HCT116 (cell line): ENCODE results near the gene SERGEF.

ENCODE experiments used
- EGR1 ChIP-seq: IDR thresholded peaks from 2 replicates; pipeline ENCODE4 v1.6.1; 2012; ENCODE audit warnings: low read depth
- JUND ChIP-seq: IDR thresholded peaks from 2 replicates; pipeline ENCODE4 v1.6.1; 2012
- RAD21 ChIP-seq: IDR thresholded peaks from 2 replicates; pipeline ENCODE4 v1.6.1; 2012; ENCODE audit warnings: low read depth, mild to moderate bottlenecking
- SIN3A ChIP-seq: IDR thresholded peaks from 2 replicates; pipeline ENCODE4 v1.6.1; 2012; ENCODE audit warnings: low read depth
- ZNF274 ChIP-seq: fragments of 200-500 bp; sonication (Bioruptor generic); IDR thresholded peaks from 2 replicates; pipeline ENCODE4 v1.6.1; 2014; ENCODE audit warnings: mild to moderate bottlenecking, low read depth, low read length, inconsistent platforms
- TF ChIP-seq, protein P1 (sequence below): IDR thresholded peaks from 2 replicates; pipeline ENCODE4 v1.6.1; 2012
- TF ChIP-seq, protein P2 (sequence below), 3 experiments: fragments of 200-600 bp in 1 of 3; sonication (generic) in 1 of 3; IDR thresholded peaks in 2 of 3; conservative IDR thresholded peaks in 1 of 3; 2 replicates each; pipeline ENCODE4 v1.5.1; 2012 to 2017; ENCODE audit warnings: low read depth in 2 of 3, low read length in 2 of 3, antibody characterized with exemption in 1 of 3, borderline replicate concordance in 1 of 3, control low read depth in 1 of 3, mild to moderate bottlenecking in 1 of 3, mixed read lengths in 1 of 3, mixed run types in 1 of 3, moderate library complexity in 1 of 3; ENCODE audit not compliant: insufficient read depth in 1 of 3
- TF ChIP-seq, protein P3 (sequence below): IDR thresholded peaks from 2 replicates; pipeline ENCODE4 v1.6.1; 2012; ENCODE audit warnings: low read depth

DNA sequence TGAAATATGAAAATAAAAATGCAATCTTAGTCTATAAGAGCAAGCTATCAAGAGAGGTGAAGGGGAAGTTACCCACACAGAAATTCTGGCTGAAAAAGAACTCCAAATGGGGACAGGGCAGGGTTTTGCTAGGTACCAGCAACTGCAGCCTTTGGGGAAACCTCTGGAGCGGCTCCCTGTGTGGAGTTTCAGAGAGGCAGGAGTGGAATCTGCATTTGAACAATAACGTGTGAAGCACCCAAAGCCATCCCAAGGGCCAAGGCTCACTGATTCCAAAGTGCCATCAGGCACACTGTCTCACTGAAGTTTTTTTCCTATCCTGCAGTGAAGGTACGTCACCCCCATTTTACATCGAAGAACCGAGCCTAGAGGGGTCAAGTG is 190.5 kb downstream of the SERGEF start:
- TF ChIP-seq JUND (no peak), EGR1 (no peak), ZNF274 (no peak), RAD21 (no peak), SIN3A (no peak)
- TF ChIP-seq, protein P1, sequence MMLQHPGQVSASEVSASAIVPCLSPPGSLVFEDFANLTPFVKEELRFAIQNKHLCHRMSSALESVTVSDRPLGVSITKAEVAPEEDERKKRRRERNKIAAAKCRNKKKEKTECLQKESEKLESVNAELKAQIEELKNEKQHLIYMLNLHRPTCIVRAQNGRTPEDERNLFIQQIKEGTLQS: no peak
- TF ChIP-seq, protein P2, sequence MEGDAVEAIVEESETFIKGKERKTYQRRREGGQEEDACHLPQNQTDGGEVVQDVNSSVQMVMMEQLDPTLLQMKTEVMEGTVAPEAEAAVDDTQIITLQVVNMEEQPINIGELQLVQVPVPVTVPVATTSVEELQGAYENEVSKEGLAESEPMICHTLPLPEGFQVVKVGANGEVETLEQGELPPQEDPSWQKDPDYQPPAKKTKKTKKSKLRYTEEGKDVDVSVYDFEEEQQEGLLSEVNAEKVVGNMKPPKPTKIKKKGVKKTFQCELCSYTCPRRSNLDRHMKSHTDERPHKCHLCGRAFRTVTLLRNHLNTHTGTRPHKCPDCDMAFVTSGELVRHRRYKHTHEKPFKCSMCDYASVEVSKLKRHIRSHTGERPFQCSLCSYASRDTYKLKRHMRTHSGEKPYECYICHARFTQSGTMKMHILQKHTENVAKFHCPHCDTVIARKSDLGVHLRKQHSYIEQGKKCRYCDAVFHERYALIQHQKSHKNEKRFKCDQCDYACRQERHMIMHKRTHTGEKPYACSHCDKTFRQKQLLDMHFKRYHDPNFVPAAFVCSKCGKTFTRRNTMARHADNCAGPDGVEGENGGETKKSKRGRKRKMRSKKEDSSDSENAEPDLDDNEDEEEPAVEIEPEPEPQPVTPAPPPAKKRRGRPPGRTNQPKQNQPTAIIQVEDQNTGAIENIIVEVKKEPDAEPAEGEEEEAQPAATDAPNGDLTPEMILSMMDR (IDR thresholded peaks at IDR 0.05 in 2 of 3, conservative IDR thresholded peaks at IDR 0.05 in 1 of 3; ENCODE audit: borderline replicate concordance in 1 of 3, insufficient read depth in 1 of 3, low read depth in 2 of 3, low read length in 2 of 3): no peak
- TF ChIP-seq, protein P3, sequence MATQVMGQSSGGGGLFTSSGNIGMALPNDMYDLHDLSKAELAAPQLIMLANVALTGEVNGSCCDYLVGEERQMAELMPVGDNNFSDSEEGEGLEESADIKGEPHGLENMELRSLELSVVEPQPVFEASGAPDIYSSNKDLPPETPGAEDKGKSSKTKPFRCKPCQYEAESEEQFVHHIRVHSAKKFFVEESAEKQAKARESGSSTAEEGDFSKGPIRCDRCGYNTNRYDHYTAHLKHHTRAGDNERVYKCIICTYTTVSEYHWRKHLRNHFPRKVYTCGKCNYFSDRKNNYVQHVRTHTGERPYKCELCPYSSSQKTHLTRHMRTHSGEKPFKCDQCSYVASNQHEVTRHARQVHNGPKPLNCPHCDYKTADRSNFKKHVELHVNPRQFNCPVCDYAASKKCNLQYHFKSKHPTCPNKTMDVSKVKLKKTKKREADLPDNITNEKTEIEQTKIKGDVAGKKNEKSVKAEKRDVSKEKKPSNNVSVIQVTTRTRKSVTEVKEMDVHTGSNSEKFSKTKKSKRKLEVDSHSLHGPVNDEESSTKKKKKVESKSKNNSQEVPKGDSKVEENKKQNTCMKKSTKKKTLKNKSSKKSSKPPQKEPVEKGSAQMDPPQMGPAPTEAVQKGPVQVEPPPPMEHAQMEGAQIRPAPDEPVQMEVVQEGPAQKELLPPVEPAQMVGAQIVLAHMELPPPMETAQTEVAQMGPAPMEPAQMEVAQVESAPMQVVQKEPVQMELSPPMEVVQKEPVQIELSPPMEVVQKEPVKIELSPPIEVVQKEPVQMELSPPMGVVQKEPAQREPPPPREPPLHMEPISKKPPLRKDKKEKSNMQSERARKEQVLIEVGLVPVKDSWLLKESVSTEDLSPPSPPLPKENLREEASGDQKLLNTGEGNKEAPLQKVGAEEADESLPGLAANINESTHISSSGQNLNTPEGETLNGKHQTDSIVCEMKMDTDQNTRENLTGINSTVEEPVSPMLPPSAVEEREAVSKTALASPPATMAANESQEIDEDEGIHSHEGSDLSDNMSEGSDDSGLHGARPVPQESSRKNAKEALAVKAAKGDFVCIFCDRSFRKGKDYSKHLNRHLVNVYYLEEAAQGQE: no peak
